ENCODE results near the gene HIVEP1. TPM values are rescaled to one million over a fixed set of nuclear protein-coding genes. Genes with fewer than 3 reads are reported as not detected.
"Not testable (repeated sequence)": the region's sequence is repeated elsewhere in the genome, so short reads cannot be mapped to it uniquely, and the experiment has no call there.

HIVEP1 gene
- polyA plus RNA-seq, 10 donors, result 15.2 to 30.1 (median 22.0) TPM

DNA sequence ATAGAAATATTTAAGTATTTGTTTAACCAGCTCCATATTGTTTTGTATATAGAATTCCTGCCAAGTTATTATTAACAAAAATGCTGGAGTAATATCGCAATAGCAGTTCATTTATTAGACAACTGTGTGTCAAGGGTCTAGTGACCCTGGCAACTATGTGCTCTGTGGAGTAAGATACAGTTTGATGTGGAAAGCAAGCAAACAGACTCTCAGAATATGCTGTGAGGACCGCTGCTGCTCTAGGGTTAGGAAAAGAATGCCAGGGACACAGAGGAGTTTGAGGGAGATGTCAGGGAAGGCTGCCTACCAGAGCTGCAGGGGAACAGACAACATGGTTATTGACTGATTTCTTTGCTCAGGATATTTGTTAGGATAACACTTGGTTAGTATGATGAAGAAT is 71.2 kb downstream of the HIVEP1 start:
- DNase-seq, result no peak

DNA sequence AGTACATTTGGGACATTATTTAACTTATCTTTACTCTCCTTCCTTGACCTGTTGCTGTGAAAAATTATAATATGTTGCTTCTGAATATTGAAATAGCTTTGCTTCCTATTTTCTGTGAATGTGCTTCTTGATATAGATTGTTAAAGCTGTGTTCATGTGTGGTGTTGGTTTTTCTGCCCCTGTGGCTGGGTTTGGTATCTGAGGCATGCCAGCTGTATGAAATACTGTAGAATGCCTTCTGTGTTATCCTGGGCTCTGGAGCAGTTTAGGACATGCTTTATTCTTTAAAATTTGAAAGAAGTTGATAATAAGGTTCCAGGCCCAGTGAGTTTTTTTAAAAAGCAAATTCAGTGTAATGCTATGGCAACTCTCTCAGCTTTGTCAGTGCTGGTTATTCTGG is 71.7 kb downstream of the HIVEP1 start:
- no peak for DNase-seq

DNA sequence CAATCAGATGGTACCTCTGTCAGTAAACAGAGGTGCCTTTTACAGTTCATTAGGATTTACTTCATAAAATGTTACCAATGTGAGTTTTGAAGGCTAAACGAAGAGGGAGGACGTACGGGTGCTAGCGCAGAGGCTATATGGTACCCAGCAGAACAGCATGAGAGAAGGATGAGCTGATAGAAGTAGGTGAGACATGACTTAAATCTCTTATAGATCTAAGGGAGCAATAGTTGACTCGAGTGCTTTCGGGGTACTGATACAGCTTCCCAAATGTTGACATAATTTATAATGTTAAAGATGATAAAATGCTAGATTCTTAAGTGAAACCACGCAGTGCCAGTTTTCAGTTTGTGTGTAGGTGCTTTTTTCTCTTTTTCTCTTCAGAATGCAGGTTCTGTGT is 72.6 kb downstream of the HIVEP1 start:
- no peak for DNase-seq

DNA sequence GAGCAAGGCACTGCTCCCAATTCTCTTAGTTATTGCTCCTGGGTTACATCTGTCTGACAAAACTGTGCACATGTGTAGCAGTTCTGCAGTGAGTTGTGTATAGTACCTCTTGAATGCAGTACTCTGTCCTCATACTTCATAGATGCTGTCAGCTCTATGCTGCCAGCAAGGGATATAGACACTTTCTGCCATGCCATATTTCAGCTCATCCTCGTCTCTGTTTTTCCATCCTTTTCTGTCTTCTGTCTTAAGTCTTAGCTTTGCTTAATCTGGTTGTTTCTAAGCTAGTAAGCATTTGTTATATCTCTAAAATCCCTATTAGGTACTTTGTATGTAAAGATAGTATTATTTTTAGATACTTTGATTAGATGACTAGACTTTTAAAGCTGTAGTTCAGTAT is 76.4 kb downstream of the HIVEP1 start:
- DNase-seq, result no peak

DNA sequence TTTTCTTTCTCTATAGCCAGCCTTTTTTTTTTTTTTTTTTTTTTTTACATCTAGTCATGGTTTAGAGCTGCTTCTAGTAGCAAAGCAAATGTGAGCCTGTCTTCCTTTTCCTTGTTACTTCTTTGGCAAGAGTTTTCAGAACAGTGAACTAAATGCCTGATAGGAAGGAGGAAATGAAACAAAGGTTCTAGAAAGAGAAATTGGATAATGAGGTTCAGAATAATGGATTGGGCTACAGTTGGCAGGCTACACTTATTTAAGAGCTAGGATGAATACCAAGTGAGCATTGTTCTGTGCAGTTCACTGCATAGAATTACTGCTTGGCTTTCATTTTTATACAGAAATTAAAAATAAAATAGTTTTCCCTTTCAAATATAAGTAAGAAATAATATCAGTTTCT is 78.6 kb downstream of the HIVEP1 start:
- no peak for DNase-seq

DNA sequence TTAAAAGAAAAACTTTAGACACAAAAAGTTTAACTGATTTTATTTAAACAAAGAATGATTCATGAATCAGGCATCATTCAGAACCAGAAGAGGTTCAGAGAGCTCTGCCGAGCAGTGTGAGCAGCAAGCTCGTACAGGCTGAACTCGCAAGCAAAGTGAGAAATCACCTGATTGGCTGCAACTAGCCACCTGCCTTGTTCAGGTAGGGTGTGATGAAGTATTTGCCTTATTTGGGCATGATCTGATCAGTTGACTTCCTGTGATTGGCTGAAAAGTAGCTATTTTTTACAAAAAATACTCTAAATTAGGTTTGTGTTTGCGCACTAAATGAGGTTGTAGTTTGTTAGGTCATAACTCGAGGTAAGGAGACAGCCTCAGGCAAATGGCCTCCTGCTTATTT is 80.7 kb downstream of the HIVEP1 start:
- no peak for DNase-seq

DNA sequence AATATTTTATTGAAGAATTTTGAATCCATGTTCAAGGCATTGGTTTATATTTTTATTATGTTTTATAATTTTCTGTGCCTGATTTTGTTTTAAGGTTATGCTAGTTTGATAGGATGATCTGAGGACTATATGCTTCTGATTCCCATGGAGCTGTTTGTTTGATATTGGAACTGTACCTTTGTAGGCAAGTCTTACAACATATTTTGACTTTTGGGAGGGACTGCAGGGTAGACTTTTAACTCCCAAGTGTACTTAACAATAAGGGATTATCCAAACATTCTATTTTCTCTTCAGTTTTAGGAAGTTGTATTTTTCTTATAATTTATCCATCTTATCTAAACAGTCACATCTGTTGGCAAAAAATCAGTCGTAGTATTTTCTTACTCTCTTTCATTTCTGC is 82.6 kb downstream of the HIVEP1 start:
- no peak for DNase-seq

DNA sequence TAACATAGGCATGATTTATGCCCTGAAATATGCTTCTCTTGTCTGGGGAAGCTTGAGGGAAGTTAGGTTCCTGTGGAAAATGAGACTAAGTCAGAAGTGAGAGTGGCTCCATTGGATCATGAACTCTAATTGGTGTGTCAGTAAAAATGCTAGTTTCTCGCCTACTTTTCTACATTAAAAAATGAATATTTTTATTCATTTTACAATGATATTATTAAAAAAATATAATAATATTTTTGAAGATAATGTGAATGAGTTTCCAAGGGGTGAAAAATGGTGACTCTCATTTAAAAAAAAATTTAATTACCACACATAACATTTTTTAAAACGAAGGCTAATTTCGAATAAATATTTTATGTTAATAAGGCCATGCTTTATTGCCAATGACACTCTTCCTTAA is 84.2 kb downstream of the HIVEP1 start:
- DNase-seq, result no peak

DNA sequence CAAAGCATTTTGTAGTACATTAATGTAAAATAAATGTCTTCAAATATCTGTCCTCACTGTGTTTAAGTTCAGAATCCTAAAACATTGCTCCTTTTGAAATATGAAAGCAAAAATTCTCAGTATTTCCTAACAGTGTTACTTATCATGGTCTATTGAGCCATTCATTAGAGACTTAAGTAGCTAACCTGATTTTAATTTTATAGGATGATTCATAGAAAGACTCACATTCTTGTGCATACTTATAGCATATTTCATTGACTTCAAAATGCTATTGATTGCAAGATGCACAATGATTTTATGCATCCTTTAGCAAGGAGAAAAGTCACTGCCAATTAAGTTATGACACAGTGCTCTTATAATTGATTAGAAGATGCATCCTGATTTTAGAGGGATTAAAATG is 85.7 kb downstream of the HIVEP1 start:
- peak in 1 of 3 donors; percentile 15 for DNase-seq

DNA sequence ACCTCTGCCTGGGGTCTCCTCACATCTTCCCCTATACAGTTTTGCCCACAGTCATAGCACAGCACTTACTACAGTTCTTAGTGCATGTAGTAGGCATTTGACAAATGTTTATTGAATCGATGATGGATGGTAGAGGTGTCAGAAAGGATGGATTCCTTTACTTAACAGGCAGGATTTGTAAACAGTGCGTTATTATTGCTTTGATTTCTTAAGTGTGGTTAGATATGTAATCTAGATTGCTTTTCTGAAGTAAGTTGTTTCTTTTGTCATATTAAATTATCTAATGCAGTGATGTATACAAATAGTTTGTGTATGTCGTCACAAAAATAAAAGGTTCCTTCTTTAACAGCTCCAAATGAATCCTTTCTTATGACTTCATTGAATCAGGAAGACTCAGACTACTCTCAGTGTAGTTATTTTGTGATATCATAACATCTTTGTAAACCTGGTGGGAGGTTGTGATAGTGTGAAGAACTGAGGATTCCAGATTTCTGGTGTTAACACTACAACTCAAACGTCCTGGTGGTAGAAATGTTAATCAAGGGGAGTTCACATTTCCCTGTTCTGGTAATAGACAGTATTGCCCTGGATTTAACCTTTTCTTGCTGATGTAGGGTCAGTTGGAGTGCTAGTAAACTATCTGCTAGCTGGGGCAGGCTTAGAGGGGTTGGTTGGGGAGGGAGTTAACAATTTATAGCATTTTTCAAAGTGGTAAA is 87.7 kb downstream of the HIVEP1 start:
- DNase-seq, result no peak

DNA sequence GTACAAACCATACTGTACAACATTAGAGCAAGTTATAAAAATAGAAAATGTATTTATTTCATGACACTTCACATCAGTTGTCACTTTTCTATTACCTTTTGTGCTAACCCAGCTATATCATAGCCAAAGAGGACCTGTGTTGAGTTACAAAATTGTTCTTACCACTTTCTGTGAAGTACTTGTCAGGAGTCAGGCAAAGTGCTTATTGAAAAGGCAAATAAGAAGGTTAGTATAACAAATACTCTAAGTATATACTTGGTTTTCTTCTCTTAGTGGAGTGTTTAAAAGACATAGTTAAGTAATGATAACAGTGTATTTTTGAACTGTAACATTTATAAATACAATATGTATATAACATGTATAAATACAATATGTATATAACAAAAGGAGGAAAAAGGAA is 88.9 kb downstream of the HIVEP1 start:
- no peak for DNase-seq

DNA sequence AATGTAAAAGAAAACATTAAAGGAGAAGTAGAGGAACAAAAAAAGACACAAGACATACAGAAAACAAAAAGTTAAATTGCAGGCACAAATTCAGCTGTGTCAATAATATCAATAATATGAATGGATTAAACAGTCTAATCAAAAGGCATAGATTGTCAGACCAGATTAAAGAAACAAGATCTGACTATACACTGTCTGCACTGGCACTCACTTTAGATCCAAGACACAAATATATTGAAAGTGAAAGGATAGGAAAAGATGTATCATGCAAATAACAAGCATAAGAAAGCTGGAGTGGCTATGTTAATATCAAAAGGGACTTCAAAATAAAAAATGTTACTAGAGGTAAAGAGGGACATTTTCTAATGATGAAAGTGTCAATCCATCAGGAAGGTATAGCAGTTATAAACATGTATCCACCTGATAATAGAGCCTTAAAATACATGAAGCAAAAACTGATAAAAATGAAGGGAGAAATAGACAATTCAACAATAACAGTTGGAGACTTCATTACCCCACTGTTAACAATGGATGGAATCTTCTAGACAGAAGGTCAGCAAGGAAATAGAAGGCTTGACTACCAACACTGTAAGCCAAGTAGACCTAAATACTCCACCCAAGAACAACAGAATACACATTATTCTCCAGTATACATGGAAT is 89.7 kb downstream of the HIVEP1 start:
- no peak for DNase-seq

DNA sequence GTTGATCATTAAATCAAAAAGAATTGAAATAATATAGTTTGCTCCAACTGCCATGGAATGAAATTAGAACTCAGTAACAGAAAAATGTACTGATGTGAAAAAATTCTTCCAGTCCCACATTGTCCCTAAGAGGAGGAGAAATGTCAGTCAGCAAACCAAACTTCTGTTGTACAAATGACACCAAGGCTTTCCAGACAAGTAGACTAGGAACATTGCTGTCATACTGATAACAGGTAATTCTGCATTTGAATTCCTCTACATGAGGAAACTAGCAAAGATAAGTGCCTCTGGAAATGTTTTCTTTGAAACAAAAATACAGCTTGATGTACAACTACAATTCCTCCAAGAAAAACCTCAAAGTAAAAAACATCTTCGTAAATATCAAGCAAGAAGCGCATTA is 90.2 kb downstream of the HIVEP1 start:
- DNase-seq, result no peak

DNA sequence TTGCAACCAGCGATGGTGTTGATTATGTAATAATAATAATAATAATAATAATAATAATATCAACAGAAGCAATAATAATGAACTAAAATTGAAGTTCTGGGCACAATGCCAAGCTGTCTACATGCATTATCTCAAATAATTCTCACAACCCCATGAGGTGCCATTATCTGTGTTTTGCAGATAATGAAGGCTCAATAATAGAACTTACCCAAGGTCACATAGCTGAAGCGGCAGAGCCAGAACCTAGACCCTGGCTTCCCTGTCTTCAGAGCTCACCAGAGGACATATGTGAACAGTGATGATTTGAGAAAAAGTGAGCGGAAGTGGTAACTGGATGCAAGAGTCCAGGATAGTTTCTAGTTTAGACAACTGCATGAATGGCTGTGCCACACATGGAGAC is 91.0 kb downstream of the HIVEP1 start:
- DNase-seq, result no peak

DNA sequence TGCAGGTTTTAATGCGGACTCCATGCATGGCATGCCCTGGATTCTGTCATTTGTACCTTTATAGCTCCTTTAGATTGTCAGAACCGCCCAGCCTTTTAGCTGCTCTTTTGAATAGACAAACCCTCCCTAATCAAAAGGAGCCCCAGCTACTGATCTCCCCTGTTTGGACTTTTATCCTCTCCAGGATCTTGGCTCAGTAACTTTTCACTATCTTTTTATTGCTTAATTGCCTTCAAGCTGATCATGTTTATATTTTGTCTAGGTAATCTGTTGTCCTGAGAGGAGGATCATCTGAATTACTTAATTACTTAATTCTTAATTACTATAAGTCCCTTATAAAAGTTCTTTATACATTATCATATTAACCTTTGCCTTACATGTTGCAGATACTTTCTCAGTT is 93.2 kb downstream of the HIVEP1 start:
- DNase-seq, result no peak

DNA sequence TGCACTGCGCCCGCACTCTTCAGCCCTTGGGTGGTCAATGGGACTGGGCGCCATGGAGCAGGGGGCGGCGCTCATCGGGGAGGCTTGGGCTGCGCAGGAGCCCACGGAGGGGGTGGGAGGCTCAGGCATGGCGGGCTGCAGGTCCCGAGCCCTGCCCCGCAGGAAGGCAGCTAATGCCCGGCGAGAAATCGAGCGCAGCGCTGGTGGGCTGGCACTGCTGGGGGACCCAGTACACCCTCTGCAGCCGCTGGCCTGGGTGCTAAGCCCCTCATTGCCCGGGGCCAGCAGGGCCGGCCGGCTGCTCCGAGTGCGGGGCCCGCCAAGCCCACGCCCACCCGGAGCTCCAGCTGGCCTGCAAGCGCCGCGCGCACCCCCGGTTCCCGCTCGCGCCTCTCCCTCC is 96.3 kb downstream of the HIVEP1 start:
- DNase-seq, result not testable (repeated sequence)

DNA sequence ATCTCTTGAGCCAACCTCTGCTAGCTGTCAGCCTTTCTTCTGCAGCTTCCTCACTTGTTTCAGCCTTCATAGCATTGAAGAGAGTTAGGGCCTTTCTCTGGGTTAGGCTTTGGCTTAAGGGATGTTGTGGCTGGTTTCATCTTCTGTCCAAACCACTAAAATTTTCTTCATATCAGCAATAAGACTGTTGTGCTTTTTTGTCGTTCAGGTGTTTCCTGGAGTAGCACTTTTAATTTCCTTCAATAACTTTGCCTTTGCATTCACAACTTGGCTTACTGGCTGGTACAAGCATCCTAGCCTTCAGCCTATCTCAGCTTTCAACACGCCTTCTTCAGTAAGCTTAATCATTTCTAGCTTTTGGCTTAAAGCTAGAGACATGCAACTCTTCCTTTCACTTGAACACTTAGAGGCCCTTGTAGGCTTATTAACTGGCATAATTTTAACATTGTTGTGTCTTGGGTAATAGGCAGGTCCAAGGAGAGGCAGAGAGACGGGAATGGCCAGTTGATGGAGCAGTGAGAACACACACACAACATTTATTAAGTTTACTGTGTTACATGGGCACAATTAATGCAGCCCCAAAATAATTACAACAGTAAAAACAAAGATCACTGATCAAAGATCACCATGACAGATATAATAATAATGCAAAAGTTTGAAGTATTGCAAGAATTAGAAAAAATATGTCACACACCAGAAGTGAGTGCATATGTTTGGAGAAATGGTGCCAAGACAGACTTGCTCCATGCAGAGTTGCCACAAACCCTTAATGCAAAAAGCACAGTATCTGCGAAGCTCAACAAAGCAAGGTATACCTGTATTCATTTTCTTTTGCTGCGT is 98.6 kb downstream of the HIVEP1 start:
- DNase-seq, result no peak

DNA sequence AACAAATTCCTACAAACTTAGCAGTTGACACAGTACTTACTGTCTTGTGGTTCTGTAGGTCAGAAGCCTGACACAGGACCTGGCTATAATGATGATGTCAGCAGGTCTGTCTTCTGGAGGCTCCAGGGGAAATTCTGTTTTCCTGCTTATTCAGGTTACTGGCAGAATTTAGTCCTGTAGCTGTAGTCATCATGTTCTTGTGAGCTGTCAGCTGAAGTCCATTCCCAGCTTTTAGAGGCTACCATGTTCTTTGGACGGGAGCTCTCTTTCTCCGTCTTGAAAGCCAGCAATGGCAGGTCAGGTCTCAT is 99.2 kb downstream of the HIVEP1 start:
- no peak for DNase-seq

DNA sequence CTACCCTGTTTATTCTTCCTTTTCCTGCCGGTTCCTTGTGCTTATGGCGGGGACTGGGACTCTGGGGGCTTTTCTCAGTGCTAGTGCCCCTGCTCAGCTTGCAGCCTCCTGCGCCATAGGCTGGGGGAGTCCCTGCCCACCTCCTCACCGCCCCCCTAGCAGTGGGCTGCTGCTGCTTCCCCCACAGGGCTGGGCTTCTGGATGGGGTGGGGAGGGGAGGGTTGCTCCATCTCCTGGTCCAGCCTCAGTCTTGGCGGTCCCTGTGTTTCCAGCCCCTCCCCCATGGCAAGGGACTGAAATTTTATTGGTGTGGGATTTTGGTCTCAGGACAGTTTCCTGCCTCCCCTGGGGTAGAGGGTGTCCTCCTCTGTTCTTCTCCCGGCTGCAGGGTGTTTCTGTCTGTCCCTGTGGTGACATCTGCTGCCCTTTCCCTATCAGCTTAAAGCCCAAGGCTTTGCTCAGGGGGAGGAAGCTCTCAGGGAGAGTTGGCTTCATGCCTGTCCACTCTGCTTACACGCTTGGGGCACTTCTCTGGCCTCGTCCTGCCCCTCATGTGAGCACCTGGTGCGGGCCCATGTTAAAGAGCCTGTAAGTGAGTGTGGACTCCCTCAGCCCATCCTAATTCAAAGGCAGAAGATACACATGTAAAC is 100.6 kb downstream of the HIVEP1 start:
- no peak for DNase-seq

DNA sequence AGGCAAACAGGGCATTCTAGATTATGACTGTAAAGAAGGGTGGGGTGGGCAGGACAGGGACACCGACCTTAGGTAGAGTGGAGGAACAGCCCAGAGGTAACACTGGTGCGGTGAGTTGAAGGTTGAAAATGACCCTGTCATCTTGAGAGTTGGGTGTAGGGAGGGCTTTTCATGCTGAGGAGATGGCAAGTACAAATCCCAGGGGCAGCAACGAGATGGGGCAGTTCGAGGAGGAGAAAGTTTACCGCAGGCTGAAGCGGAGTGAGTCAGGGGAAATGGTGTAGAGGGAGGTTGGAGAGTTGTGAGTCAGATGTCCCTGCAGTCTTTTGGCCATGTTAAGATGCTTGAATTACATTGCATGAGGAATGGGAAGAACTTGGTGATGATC is 101.1 kb downstream of the HIVEP1 start:
- DNase-seq, result peak in 1 of 3 donors; percentile 47

DNA sequence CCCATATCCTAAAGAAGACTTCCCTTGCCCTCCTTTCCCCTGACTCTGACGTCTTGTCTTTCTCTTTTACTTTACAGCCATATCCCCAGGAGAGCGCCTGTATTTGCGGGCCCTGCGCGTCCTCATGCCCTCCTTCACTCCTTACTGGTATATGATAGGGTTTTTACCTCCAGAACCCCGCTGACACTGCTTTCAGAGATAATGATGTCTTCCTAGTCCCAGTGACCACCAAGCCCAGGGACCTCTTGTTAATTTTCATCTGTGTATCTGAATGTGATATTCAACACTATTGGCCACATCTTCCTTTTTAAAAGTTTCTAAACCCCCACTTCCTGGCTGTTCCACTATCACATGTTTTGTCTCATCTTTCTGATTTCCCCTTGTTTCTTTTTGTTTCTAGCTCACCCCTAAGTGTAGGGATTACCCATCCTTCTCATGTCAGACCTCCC is 102.0 kb downstream of the HIVEP1 start:
- no peak for DNase-seq

DNA sequence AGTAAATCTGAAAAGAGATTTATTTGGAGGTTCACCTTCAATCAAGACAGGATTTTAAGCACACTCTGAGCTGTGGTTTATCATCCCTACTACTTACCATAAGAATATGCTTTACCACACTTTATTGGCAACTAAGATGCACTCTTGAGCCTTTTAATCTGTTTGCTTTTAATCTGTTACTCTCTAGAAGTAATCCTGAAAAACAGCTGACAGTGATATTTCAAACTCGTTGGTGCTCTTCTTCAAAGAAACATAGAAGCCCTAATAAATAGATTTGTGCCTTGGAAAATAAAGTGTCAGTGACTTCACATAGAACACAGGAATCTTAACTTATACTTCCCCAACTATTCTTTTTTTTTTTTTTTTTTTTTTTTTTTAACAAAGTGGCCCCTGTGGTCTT is 102.9 kb downstream of the HIVEP1 start:
- no peak for DNase-seq

DNA sequence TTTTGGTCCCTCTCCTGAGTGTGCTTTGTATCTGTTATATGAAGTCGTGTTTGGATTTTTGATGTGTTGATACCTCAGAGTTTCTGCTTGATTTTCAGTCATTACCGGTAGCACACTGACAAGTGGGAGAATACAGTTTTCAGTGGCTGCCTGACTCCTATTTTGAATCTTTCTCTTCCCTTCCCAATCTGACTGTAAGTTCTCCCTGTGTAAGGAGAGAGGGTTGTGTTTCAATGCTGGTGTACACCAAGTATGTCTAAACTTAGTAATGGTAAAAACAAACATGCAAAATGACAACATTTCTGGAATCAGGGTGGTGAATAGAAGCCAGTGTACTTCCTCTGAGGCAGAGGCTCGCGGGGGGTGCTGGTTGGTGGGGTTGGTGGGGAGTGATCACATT is 103.4 kb downstream of the HIVEP1 start:
- DNase-seq, result no peak
